OCI-LY1 (cell line): ENCODE measurements around the gene GPC2.

Experiments
- EZH2 ChIP-seq: fragments of 200-600 bp; sonication (generic), shearing (Covaris generic); IDR thresholded peaks from 2 replicates; pipeline ENCODE4 v1.8.0; 2017; ENCODE audit warnings: borderline replicate concordance, mixed run types, mild to moderate bottlenecking, antibody characterized with exemption, low read length, moderate library complexity, mixed read lengths
- TF ChIP-seq, protein P1 (sequence below): fragments of 200-600 bp; sonication (generic), shearing (Covaris generic); IDR thresholded peaks from 2 replicates; pipeline ENCODE4 v1.5.1; 2017; ENCODE audit warnings: mild to moderate bottlenecking, antibody characterized with exemption, low read length, moderate library complexity, mixed read lengths

DNA sequence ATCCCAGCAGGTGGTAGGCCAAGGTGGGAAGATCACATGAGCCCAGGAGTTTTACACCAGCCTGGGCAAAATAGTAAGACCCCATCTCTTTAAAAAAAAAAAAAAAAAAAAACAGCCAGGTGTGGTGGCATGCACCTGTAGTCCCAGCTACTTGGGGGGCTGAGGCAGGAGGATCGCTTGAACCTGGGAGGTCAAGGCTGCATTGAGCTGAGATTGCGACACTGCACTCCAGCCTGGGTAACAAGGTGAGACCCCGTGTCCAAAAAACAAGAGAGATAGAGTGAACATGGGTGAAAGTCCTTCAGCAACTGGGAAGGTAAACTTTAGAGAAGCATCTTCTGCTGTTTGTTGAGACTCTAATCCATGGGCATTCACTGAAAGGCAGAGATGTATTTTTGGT is 34.7 kb downstream of the GPC2 start:
- TF ChIP-seq, protein P1, sequence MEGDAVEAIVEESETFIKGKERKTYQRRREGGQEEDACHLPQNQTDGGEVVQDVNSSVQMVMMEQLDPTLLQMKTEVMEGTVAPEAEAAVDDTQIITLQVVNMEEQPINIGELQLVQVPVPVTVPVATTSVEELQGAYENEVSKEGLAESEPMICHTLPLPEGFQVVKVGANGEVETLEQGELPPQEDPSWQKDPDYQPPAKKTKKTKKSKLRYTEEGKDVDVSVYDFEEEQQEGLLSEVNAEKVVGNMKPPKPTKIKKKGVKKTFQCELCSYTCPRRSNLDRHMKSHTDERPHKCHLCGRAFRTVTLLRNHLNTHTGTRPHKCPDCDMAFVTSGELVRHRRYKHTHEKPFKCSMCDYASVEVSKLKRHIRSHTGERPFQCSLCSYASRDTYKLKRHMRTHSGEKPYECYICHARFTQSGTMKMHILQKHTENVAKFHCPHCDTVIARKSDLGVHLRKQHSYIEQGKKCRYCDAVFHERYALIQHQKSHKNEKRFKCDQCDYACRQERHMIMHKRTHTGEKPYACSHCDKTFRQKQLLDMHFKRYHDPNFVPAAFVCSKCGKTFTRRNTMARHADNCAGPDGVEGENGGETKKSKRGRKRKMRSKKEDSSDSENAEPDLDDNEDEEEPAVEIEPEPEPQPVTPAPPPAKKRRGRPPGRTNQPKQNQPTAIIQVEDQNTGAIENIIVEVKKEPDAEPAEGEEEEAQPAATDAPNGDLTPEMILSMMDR, result no peak
- TF ChIP-seq EZH2, result no peak
